ENCODE measurements around the gene TRAF3IP1.

DNA sequence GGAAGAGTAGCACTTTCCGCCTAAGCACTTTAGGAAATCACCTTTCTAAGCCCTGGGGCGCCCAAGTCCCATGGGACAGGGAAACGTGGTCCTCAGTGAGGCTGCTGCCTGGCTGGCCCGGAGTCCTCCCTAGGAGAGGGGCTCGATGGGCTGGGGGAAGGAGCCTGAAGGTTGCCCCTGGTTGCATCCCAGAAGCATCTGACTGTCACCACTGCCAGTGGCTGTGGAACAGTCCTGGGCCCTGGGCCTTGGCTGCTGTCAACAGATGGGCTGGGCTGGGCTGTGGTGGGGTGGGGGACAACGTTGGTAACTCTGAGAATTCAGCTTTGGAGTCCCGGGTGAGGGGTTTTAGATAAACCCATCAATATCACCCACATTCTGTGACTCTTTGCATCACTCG lies 128.9 kb downstream of the TRAF3IP1 start:
- TF ChIP-seq, protein P1, sequence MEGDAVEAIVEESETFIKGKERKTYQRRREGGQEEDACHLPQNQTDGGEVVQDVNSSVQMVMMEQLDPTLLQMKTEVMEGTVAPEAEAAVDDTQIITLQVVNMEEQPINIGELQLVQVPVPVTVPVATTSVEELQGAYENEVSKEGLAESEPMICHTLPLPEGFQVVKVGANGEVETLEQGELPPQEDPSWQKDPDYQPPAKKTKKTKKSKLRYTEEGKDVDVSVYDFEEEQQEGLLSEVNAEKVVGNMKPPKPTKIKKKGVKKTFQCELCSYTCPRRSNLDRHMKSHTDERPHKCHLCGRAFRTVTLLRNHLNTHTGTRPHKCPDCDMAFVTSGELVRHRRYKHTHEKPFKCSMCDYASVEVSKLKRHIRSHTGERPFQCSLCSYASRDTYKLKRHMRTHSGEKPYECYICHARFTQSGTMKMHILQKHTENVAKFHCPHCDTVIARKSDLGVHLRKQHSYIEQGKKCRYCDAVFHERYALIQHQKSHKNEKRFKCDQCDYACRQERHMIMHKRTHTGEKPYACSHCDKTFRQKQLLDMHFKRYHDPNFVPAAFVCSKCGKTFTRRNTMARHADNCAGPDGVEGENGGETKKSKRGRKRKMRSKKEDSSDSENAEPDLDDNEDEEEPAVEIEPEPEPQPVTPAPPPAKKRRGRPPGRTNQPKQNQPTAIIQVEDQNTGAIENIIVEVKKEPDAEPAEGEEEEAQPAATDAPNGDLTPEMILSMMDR (IDR thresholded peaks at IDR 0.05; ENCODE audit: low read depth, low read length, poor library complexity, severe bottlenecking) = no peak
- no peak for TF ChIP-seq EZH2phosphoT487 (IDR thresholded peaks at IDR 0.05; ENCODE audit: borderline replicate concordance, low read length)
